ENCODE results near the gene STK11. TPM values are rescaled to one million over a fixed set of nuclear protein-coding genes. Genes with fewer than 3 reads are reported as not detected.

The STK11 gene
- total RNA-seq, 2 experiments from 2014 or later, result 76.5 to 78.4 TPM

GRCh38 chr19:1229056-1229923 lies 23.7 kb downstream of the STK11 start:
- Histone ChIP-seq H3K4me3 (ENCODE audit: low read depth, low read length, poor library complexity, severe bottlenecking) (no peak overlapping the region), H2AFZ (ENCODE audit: low read length) (no peak overlapping the region), H3K36me3 (ENCODE audit: insufficient read depth, low read length) (peaks cover 25% of the 10 kb centered on the region), H3K4me1 (ENCODE audit: insufficient read depth, low read length, poor library complexity, severe bottlenecking) (no peaks in the 10 kb centered on the region), H3K27ac (ENCODE audit: low read depth, low read length, poor library complexity, severe bottlenecking) (no peak overlapping the region), H4K20me1 (ENCODE audit: insufficient read depth, low read length) (no peaks in the 10 kb centered on the region), H3K9me2 (ENCODE audit: insufficient read depth, low read length) (no peaks in the 10 kb centered on the region), H3K79me2 (ENCODE audit: insufficient read depth, low read depth, low read length) (no peaks in the 10 kb centered on the region), H3K9me3 (ENCODE audit: low read length) (no peaks in the 10 kb centered on the region), H3K4me2 (ENCODE audit: low read length) (no peak overlapping the region)
- no peak for TF ChIP-seq CTCF (conservative IDR thresholded peaks at IDR 0.05; ENCODE audit: low read length)
- no peak for TF ChIP-seq EZH2phosphoT487 (IDR thresholded peaks at IDR 0.05; ENCODE audit: borderline replicate concordance, low read depth, low read length)
- POLR2A ChIA-PET, result no interaction called here
- BruUV-seq (replicated peaks), result no TSS peak
- DNase-seq (ENCODE audit: low spot score), result no peak
- CTCF ChIA-PET (ENCODE audit: unreplicated experiment), result no interaction called here
- intact Hi-C loops (cut with micrococcal nuclease; ENCODE audit: unreplicated experiment), result no loop called here

GRCh38 chr19:1229924-1230782 lies 24.6 kb downstream of the STK11 start:
- Histone ChIP-seq H3K79me2 (ENCODE audit: insufficient read depth, low read depth, low read length) (no peaks in the 10 kb centered on the region), H3K4me1 (ENCODE audit: insufficient read depth, low read length, poor library complexity, severe bottlenecking) (no peaks in the 10 kb centered on the region), H3K9me2 (ENCODE audit: insufficient read depth, low read length) (no peaks in the 10 kb centered on the region), H3K27ac (ENCODE audit: low read depth, low read length, poor library complexity, severe bottlenecking) (no peak overlapping the region), H3K4me2 (ENCODE audit: low read length) (no peak overlapping the region), H2AFZ (ENCODE audit: low read length) (no peak overlapping the region), H3K9me3 (ENCODE audit: low read length) (no peaks in the 10 kb centered on the region), H3K36me3 (ENCODE audit: insufficient read depth, low read length) (peaks cover 25% of the 10 kb centered on the region), H3K4me3 (ENCODE audit: low read depth, low read length, poor library complexity, severe bottlenecking) (no peak overlapping the region), H4K20me1 (ENCODE audit: insufficient read depth, low read length) (no peaks in the 10 kb centered on the region)
- ChIA-PET POLR2A (no interaction called here), CTCF (ENCODE audit: unreplicated experiment) (no interaction called here)
- no peak for DNase-seq (ENCODE audit: low spot score)
- BruUV-seq (replicated peaks), result no TSS peak
- intact Hi-C loops (cut with micrococcal nuclease; ENCODE audit: unreplicated experiment), result no loop called here
- no peak for TF ChIP-seq CTCF (conservative IDR thresholded peaks at IDR 0.05; ENCODE audit: low read length)
